ENCODE results near the gene EPM2A. TPM values are rescaled to one million over a fixed set of nuclear protein-coding genes. Genes with fewer than 3 reads are reported as not detected.

The EPM2A gene
- polyA plus RNA-seq, 1 experiment: 4.3 TPM

DNA sequence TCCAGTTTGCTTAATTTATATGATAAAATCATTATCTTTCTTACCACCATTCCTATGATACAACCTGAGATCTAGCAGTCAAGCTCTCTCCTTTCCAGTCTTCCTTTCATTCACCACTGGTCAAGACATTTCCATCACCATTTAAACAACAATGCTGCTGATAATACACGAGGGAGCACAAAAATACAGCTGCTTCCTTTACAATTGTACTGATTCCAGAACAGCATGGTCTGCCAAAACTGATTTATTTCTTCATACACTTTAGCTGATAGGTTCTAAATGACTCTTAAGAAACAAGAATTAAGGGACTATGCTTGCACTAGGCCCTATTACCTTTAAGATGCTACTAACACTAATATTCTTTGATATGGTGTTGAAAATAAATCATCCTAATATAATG, 65.0 kb downstream of the EPM2A start:
- Histone ChIP-seq H3K4me3 (ENCODE audit: low read depth, low read length) (no peak overlapping the region), H3K9me3 (ENCODE audit: control insufficient read depth, insufficient read depth, low read length) (no peaks in the 10 kb centered on the region), H3K27me3 (ENCODE audit: control insufficient read depth, insufficient read depth, low read length) (no peaks in the 10 kb centered on the region), H3K27ac (ENCODE audit: low read depth, low read length) (no peak overlapping the region)
- DNase-seq (ENCODE audit: low read depth, low spot score): no peak
- TF ChIP-seq, protein P1, sequence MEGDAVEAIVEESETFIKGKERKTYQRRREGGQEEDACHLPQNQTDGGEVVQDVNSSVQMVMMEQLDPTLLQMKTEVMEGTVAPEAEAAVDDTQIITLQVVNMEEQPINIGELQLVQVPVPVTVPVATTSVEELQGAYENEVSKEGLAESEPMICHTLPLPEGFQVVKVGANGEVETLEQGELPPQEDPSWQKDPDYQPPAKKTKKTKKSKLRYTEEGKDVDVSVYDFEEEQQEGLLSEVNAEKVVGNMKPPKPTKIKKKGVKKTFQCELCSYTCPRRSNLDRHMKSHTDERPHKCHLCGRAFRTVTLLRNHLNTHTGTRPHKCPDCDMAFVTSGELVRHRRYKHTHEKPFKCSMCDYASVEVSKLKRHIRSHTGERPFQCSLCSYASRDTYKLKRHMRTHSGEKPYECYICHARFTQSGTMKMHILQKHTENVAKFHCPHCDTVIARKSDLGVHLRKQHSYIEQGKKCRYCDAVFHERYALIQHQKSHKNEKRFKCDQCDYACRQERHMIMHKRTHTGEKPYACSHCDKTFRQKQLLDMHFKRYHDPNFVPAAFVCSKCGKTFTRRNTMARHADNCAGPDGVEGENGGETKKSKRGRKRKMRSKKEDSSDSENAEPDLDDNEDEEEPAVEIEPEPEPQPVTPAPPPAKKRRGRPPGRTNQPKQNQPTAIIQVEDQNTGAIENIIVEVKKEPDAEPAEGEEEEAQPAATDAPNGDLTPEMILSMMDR (IDR thresholded peaks at IDR 0.05; ENCODE audit: low read depth, low read length): no peak
- ChIA-PET CTCF (no interaction called here), POLR2A (no interaction called here)

DNA sequence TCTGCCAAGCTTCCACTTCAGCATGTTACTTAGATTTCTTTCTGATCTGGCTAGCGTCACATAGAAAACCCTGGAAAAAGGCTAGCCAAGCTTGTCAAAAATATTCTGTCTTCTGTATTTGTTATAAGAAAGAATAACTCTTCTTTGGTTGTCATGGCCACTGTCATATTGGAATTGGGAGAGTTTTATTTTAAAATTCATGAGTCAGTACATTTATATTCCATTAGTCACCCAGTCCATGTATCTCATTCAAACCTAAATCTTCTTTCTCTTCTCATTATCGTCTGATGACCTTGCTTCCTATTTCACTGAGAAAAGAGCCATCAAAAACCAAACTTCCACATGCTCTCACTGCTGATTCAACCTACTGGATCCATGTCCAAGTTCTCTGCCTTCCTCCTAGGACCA, 65.7 kb downstream of the EPM2A start:
- Histone ChIP-seq H3K9me3 (ENCODE audit: control insufficient read depth, insufficient read depth, low read length) (no peaks in the 10 kb centered on the region), H3K27me3 (ENCODE audit: control insufficient read depth, insufficient read depth, low read length) (no peaks in the 10 kb centered on the region), H3K27ac (ENCODE audit: low read depth, low read length) (peak overlapping the region; percentile 32), H3K4me3 (ENCODE audit: low read depth, low read length) (no peak overlapping the region)
- peak; percentile 16 for DNase-seq (ENCODE audit: low read depth, low spot score)
- ChIA-PET POLR2A (no interaction called here), CTCF (no interaction called here)
- TF ChIP-seq, protein P1 (IDR thresholded peaks at IDR 0.05; ENCODE audit: low read depth, low read length): no peak

DNA sequence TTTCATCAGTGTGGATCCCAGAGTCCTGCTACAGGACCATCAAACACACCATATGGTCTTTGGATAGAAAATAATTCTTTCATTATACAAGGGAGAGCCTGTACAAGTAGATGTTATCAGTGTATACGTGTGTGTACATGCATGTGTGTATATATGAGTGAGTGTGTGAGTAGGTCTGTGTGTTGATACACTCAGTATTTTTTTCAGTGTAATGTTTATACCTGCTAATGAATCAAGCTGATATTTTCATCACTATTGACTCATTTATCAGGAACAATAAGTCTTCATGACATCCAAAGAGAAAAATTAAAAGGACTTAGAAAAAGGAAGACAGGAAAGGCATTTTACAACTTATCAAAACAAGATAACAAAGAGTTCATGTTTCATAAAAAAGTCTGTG, 66.5 kb downstream of the EPM2A start:
- DNase-seq (ENCODE audit: low read depth, low spot score): no peak
- H3K4me3 ChIP-seq (ENCODE audit: low read depth, low read length): no peak overlapping the region
- no peak overlapping the region for H3K27ac ChIP-seq (ENCODE audit: low read depth, low read length)
- no peaks in the 10 kb centered on the region for H3K27me3 ChIP-seq (ENCODE audit: control insufficient read depth, insufficient read depth, low read length)
- POLR2A ChIA-PET: no interaction called here
- CTCF ChIA-PET: no interaction called here
- no peaks in the 10 kb centered on the region for H3K9me3 ChIP-seq (ENCODE audit: control insufficient read depth, insufficient read depth, low read length)
- TF ChIP-seq, protein P1 (IDR thresholded peaks at IDR 0.05; ENCODE audit: low read depth, low read length): no peak

DNA sequence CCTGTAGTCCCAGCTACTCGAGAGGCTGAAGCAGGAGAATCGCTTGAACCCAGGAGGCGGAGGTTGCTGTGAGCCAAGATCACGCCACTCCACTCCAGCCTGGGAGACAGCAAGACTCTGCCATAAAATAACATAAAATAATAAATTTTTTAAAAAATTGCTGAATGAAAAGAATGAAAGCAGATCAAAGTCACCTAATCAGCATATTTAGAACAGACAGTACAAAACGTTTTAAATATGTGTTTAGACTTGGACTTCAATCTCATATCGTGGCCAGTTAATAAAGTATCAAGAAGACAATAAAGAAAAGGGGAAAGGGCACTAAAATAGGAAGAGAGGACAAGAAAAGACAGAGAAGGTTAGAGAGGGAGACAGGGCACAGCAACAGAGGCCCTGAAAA, 74.6 kb downstream of the EPM2A start:
- H3K27me3 ChIP-seq (ENCODE audit: control insufficient read depth, insufficient read depth, low read length): no peaks in the 10 kb centered on the region
- H3K27ac ChIP-seq (ENCODE audit: low read depth, low read length): no peak overlapping the region
- TF ChIP-seq, protein P1 (IDR thresholded peaks at IDR 0.05; ENCODE audit: low read depth, low read length): no peak
- H3K4me3 ChIP-seq (ENCODE audit: low read depth, low read length): no peak overlapping the region
- H3K9me3 ChIP-seq (ENCODE audit: control insufficient read depth, insufficient read depth, low read length): no peaks in the 10 kb centered on the region
- CTCF ChIA-PET: interaction anchor here (1.7 to 2.0 kb wide), 2 partner anchors 27 to 42 kb away, joined by 3 to 9 read pairs; no protein-coding TSS in a partner anchor
- no peak for DNase-seq (ENCODE audit: low read depth, low spot score)
- POLR2A ChIA-PET: no interaction called here

DNA sequence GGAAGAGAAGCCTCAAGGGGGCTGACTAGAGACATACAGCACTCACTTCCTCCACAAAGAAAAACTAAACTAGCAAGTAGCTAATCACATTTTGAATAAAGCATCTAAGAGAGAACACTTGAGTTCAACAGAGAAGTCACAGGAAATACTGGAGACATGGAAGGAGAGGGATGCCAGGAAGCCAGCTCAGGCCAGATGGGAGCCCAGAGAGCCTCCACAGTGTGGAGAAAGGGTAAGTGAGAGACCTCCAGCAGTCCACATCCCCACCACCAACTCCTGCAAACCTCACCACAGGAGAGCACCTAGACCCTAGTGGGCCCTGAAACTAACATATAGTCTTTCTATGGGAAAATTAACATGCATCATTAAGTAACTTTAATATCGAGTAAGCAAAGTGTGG, 79.2 kb downstream of the EPM2A start:
- Histone ChIP-seq H3K9me3 (ENCODE audit: control insufficient read depth, insufficient read depth, low read length) (no peaks in the 10 kb centered on the region), H3K27ac (ENCODE audit: low read depth, low read length) (no peak overlapping the region), H3K27me3 (ENCODE audit: control insufficient read depth, insufficient read depth, low read length) (no peaks in the 10 kb centered on the region), H3K4me3 (ENCODE audit: low read depth, low read length) (no peak overlapping the region)
- ChIA-PET CTCF (interaction anchor here (1.3 kb wide), 1 partner anchor 23 kb away, joined by 10 read pairs; no protein-coding TSS in a partner anchor), POLR2A (no interaction called here)
- TF ChIP-seq, protein P1 (IDR thresholded peaks at IDR 0.05; ENCODE audit: low read depth, low read length): 0 out of 2 replicates have a peak, but pooled peaks have one; percentile 9
- DNase-seq (ENCODE audit: low read depth, low spot score): no peak
